ENCODE data around the gene RAD50. TPM values are rescaled to one million over a fixed set of nuclear protein-coding genes. Genes with fewer than 3 reads are reported as not detected.

RAD50 gene
- total and polyA plus RNA-seq, 2 donors (not counting 1 experiment from before 2014, with no cell fraction given) = 21.5 to 35.7 TPM

DNA sequence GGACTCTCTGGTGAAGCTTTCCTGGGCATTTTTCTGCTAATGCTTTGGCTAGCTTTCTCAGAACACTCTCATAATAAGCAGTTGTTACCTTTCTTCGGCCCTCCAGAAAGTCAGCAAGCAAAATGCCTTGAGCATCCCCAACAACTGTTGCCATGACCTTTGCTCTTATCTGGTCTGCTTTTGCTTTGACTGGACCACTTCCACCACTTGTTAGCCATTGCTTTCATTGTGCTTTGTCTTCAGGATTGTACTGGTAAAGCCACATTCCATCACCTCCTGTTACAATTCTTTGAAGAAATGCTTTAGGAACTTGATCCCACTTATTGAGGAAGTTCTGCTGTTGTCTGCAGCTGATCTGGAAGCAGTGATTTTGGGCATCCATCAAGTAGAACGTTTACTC, 35.7 kb downstream of the RAD50 start:
- H3K4me1 ChIP-seq (ENCODE audit: control insufficient read depth, extremely low read depth, insufficient read depth, low read length) = peaks cover 2% of the 10 kb centered on the region
- TF ChIP-seq EZH2 (IDR thresholded peaks at IDR 0.05; ENCODE audit: low read length, missing control alignments) = no peak
- TF ChIP-seq, protein P1, sequence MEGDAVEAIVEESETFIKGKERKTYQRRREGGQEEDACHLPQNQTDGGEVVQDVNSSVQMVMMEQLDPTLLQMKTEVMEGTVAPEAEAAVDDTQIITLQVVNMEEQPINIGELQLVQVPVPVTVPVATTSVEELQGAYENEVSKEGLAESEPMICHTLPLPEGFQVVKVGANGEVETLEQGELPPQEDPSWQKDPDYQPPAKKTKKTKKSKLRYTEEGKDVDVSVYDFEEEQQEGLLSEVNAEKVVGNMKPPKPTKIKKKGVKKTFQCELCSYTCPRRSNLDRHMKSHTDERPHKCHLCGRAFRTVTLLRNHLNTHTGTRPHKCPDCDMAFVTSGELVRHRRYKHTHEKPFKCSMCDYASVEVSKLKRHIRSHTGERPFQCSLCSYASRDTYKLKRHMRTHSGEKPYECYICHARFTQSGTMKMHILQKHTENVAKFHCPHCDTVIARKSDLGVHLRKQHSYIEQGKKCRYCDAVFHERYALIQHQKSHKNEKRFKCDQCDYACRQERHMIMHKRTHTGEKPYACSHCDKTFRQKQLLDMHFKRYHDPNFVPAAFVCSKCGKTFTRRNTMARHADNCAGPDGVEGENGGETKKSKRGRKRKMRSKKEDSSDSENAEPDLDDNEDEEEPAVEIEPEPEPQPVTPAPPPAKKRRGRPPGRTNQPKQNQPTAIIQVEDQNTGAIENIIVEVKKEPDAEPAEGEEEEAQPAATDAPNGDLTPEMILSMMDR (conservative IDR thresholded peaks at IDR 0.05 in 1 of 2, IDR thresholded peaks at IDR 0.05 in 1 of 2; ENCODE audit: low read depth in 1 of 2, low read length in 2 of 2) = no peak
- H2AFZ ChIP-seq (ENCODE audit: low read length) = no peak overlapping the region
- H4K20me1 ChIP-seq (ENCODE audit: control insufficient read depth, extremely low read depth, insufficient read depth, low read length) = no peaks in the 10 kb centered on the region
- H3K4me3 ChIP-seq (replicated peaks in 1 of 4; ENCODE audit: control extremely low read depth in 1 of 4, insufficient read depth in 1 of 4, low read depth in 3 of 4, low read length in 4 of 4) = no peak overlapping the region
- DNase-seq (ENCODE audit: low read depth in 2 of 2) = peak in 1 of 2 donors; percentile 53
- H3K79me2 ChIP-seq (ENCODE audit: control insufficient read depth, insufficient read depth, low read length) = no peaks in the 10 kb centered on the region
- no peaks in the 10 kb centered on the region for H3K27me3 ChIP-seq (ENCODE audit: control insufficient read depth, insufficient read depth, low read length)
- H3K36me3 ChIP-seq (ENCODE audit: control insufficient read depth, insufficient read depth, low read length) = no peaks in the 10 kb centered on the region
- H3K9ac ChIP-seq (ENCODE audit: insufficient read depth, low read length) = no peak overlapping the region
- no peak overlapping the region for H3K4me2 ChIP-seq (ENCODE audit: extremely low read depth, insufficient read depth, low read length)
- no peaks in the 10 kb centered on the region for H3K9me3 ChIP-seq (ENCODE audit: control insufficient read depth, insufficient read depth, low read depth, low read length)
- no peak overlapping the region for H3K27ac ChIP-seq (ENCODE audit: insufficient read depth, low read length)

GRCh38 chr5:132594170-132594569, 37.4 kb downstream of the RAD50 start:
- no peak overlapping the region for H3K27ac ChIP-seq (ENCODE audit: insufficient read depth, low read length)
- TF ChIP-seq, protein P1 (conservative IDR thresholded peaks at IDR 0.05 in 1 of 2, IDR thresholded peaks at IDR 0.05 in 1 of 2; ENCODE audit: low read depth in 1 of 2, low read length in 2 of 2) = no peak
- TF ChIP-seq EZH2 (IDR thresholded peaks at IDR 0.05; ENCODE audit: low read length, missing control alignments) = no peak

GRCh38 chr5:132595624-132596023, 38.8 kb downstream of the RAD50 start:
- H4K20me1 ChIP-seq (ENCODE audit: control insufficient read depth, extremely low read depth, insufficient read depth, low read length) = no peaks in the 10 kb centered on the region
- DNase-seq (ENCODE audit: low read depth in 2 of 2) = no peak
- H2AFZ ChIP-seq (ENCODE audit: low read length) = no peak overlapping the region
- peaks cover 2% of the 10 kb centered on the region for H3K4me1 ChIP-seq (ENCODE audit: control insufficient read depth, extremely low read depth, insufficient read depth, low read length)
- H3K9ac ChIP-seq (ENCODE audit: insufficient read depth, low read length) = no peak overlapping the region
- H3K36me3 ChIP-seq (ENCODE audit: control insufficient read depth, insufficient read depth, low read length) = peaks cover 4% of the 10 kb centered on the region
- no peak overlapping the region for H3K4me2 ChIP-seq (ENCODE audit: extremely low read depth, insufficient read depth, low read length)
- no peaks in the 10 kb centered on the region for H3K9me3 ChIP-seq (ENCODE audit: control insufficient read depth, insufficient read depth, low read depth, low read length)
- TF ChIP-seq, protein P1 (conservative IDR thresholded peaks at IDR 0.05 in 1 of 2, IDR thresholded peaks at IDR 0.05 in 1 of 2; ENCODE audit: low read depth in 1 of 2, low read length in 2 of 2) = no peak
- no peak for TF ChIP-seq EZH2 (IDR thresholded peaks at IDR 0.05; ENCODE audit: low read length, missing control alignments)
- no peaks in the 10 kb centered on the region for H3K79me2 ChIP-seq (ENCODE audit: control insufficient read depth, insufficient read depth, low read length)
- no peak overlapping the region for H3K4me3 ChIP-seq (replicated peaks in 1 of 4; ENCODE audit: control extremely low read depth in 1 of 4, insufficient read depth in 1 of 4, low read depth in 3 of 4, low read length in 4 of 4)
- H3K27me3 ChIP-seq (ENCODE audit: control insufficient read depth, insufficient read depth, low read length) = no peaks in the 10 kb centered on the region
- no peak overlapping the region for H3K27ac ChIP-seq (ENCODE audit: insufficient read depth, low read length)

More at GRCh38 chr5:132594170-132594569, 37.4 kb downstream of the RAD50 start:
- Histone ChIP-seq H3K27me3 (ENCODE audit: control insufficient read depth, insufficient read depth, low read length) (no peaks in the 10 kb centered on the region), H3K79me2 (ENCODE audit: control insufficient read depth, insufficient read depth, low read length) (no peaks in the 10 kb centered on the region), H3K36me3 (ENCODE audit: control insufficient read depth, insufficient read depth, low read length) (peaks cover 4% of the 10 kb centered on the region), H3K4me3 (replicated peaks in 1 of 4; ENCODE audit: control extremely low read depth in 1 of 4, insufficient read depth in 1 of 4, low read depth in 3 of 4, low read length in 4 of 4) (no peak overlapping the region), H3K9me3 (ENCODE audit: control insufficient read depth, insufficient read depth, low read depth, low read length) (no peaks in the 10 kb centered on the region), H4K20me1 (ENCODE audit: control insufficient read depth, extremely low read depth, insufficient read depth, low read length) (no peaks in the 10 kb centered on the region), H2AFZ (ENCODE audit: low read length) (no peak overlapping the region), H3K9ac (ENCODE audit: insufficient read depth, low read length) (no peak overlapping the region), H3K4me1 (ENCODE audit: control insufficient read depth, extremely low read depth, insufficient read depth, low read length) (peaks cover 2% of the 10 kb centered on the region), H3K4me2 (ENCODE audit: extremely low read depth, insufficient read depth, low read length) (no peak overlapping the region)
- DNase-seq (ENCODE audit: low read depth in 2 of 2) = no peak

Data from fibroblast of lung (primary cell).